Fibroblast of lung (primary cell): ENCODE measurements around the gene IGFBP1.

ENCODE experiments used
- EZH2 ChIP-seq: IDR thresholded peaks from 2 replicates; pipeline ENCODE4 v1.5.1; 2012; ENCODE audit warnings: low read length, control low read depth, mild to moderate bottlenecking; ENCODE audit errors: missing control alignments
- TF ChIP-seq, protein P1 (sequence below), 2 donors: IDR thresholded peaks in 1 of 2; conservative IDR thresholded peaks in 1 of 2; 1 replicate in 1 of 2; 2 replicates in 1 of 2; pipeline ENCODE4 v1.5.1; 2011 to 2012; ENCODE audit warnings: low read length in 2 of 2, control low read depth in 1 of 2, inconsistent platforms in 1 of 2, low read depth in 1 of 2, mild to moderate bottlenecking in 1 of 2

GRCh38 chr7:45911311-45911710 is 23.0 kb downstream of the IGFBP1 start:
- TF ChIP-seq, protein P1, sequence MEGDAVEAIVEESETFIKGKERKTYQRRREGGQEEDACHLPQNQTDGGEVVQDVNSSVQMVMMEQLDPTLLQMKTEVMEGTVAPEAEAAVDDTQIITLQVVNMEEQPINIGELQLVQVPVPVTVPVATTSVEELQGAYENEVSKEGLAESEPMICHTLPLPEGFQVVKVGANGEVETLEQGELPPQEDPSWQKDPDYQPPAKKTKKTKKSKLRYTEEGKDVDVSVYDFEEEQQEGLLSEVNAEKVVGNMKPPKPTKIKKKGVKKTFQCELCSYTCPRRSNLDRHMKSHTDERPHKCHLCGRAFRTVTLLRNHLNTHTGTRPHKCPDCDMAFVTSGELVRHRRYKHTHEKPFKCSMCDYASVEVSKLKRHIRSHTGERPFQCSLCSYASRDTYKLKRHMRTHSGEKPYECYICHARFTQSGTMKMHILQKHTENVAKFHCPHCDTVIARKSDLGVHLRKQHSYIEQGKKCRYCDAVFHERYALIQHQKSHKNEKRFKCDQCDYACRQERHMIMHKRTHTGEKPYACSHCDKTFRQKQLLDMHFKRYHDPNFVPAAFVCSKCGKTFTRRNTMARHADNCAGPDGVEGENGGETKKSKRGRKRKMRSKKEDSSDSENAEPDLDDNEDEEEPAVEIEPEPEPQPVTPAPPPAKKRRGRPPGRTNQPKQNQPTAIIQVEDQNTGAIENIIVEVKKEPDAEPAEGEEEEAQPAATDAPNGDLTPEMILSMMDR (conservative IDR thresholded peaks at IDR 0.05 in 1 of 2, IDR thresholded peaks at IDR 0.05 in 1 of 2; ENCODE audit: low read depth in 1 of 2, low read length in 2 of 2): no peak
- TF ChIP-seq EZH2: no peak
